Occipital lobe (tissue), 2 donors: Measurements from ENCODE around the gene SRD5A1. TPM values are rescaled to one million over a fixed set of nuclear protein-coding genes. Genes with fewer than 3 reads are reported as not detected.

Source experiments
- DNase-seq: peaks from one replicate; lab custom pipeline; 2025; lab: John Stamatoyannopoulos, UW
- total RNA-seq: library from RNA; depleted of rRNA; stranded (reverse); fragments of >200 nt; gene quantifications from one replicate; pipeline ENCODE4 v1.2.3, GENCODE V29; 2014

The SRD5A1 gene
- total RNA-seq, 1 donor from 2014 or later: 51.8 TPM

GRCh38 chr5:6683241-6683640 lies 50.0 kb downstream of the SRD5A1 start:
- no peak for DNase-seq

- DNase-seq: no peak
Observed at GRCh38 chr5:6684075-6684474, 50.8 kb downstream of the SRD5A1 start.

- DNase-seq: no peak
Observed at GRCh38 chr5:6686501-6686900, 53.3 kb downstream of the SRD5A1 start.

DNA sequence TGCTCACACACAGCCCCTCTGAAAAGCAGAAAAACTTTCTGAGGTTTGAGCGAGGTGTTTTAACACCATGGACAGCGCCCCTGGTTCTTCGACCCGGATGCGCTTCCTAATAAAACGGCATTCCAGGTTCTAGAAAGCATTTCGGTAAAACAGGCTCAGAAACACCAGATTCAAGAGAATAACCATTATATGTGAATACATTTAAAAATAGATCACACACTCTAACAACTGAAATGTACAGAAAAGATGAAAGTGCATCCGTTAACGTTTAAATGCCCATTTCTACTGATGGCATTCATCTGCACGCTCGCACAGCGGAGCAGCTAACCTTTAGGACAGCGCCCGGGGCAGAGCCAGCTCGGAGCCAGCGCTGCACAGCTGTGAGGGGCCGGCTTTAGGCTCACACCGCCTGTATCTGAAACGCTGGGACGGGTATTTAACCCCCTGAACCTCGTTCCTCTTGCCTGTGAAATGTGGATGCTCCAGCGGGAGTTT lies 53.7 kb downstream of the SRD5A1 start:
- DNase-seq: no peak

DNA sequence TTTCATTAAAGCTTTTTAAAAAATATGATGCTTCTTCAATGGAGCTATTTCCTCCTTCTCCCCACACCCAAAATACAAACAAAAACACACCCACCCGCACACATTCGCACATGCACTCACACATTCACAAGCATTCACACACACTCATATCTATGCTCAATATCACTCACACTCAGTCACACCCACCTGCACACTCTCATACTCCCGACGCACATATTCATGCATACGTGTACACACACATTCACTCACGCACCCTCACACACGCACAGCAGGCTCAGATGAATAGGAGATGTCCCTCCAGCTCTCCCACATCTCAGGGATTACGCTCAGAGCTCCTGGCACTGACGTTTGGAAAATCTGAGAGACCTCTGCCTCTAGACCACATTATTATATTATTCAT lies 54.3 kb downstream of the SRD5A1 start:
- DNase-seq: no peak

DNA sequence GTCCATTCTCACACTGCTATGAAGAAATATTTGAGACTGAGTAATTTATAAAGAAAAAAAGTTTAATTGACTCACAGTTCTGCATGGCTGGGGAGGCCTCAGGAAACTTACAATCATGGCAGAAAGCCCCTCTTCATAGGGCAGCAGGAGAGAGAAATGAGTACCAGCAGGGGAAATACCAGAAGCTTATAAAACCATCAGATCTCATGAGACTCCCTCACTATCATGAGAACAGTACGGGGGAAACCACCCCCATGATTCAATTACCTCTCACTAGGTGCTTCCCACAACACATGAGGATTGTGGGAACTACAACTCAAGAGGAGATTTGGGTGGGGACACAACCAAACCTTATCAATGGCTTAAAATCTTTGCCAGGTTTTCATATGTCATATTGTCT lies 59.7 kb downstream of the SRD5A1 start:
- no peak for DNase-seq

- no peak for DNase-seq
Observed at GRCh38 chr5:6698696-6699095, 65.5 kb downstream of the SRD5A1 start.

GRCh38 chr5:6699357-6699756 lies 66.1 kb downstream of the SRD5A1 start:
- DNase-seq: no peak

- DNase-seq: no peak
Observed at GRCh38 chr5:6700074-6700684, 66.9 kb downstream of the SRD5A1 start.

- no peak for DNase-seq
Observed at GRCh38 chr5:6700685-6701355, 67.6 kb downstream of the SRD5A1 start.

- DNase-seq: no peak
Observed at GRCh38 chr5:6701491-6701890, 68.3 kb downstream of the SRD5A1 start.

GRCh38 chr5:6702633-6703032 lies 69.4 kb downstream of the SRD5A1 start:
- no peak for DNase-seq

GRCh38 chr5:6703806-6704205 lies 70.6 kb downstream of the SRD5A1 start:
- DNase-seq: no peak

GRCh38 chr5:6704361-6704851 lies 71.2 kb downstream of the SRD5A1 start:
- no peak for DNase-seq

DNA sequence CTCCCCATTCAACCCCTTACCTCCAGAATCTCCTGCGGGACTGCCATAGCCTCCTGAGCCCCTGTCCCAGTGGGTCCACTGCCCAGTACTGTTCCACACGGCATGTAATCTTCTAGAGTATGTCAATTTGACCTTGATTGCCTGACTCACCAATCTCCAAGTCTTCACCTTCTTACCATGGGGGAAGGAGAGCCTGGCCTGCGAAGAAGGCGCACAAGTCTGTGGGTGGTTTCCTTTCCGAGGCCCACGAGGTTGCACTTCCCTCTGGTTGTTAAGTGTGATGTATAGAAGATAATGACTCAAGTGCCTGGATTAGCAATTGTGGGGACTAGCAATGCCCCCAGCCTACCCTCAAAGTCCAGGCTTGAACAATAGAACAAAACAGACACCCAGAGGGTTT lies 71.8 kb downstream of the SRD5A1 start:
- no peak for DNase-seq

- no peak for DNase-seq
Observed at GRCh38 chr5:6705959-6706358, 72.7 kb downstream of the SRD5A1 start.

GRCh38 chr5:6707852-6708251 lies 74.6 kb downstream of the SRD5A1 start:
- DNase-seq: no peak

DNA sequence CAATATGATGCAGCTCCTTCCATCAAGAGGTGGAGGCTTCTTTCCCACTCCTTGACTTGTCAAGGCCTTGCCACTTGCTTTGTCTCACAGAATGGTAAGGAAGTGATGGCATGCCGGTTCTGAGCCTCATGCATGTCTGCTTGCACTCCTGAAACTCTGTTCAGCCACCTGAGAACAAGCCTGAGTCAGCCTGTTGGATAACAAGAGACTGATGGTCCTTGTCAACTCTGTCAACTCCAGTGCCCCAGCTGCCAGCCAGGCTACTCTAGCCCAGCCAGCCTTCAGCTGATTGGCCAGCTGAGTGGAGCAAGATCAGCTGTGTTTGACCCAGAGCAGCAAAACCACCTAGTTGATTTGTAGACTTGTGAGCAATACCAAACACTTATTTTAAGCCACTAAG lies 75.6 kb downstream of the SRD5A1 start:
- no peak for DNase-seq

- DNase-seq: no peak
Observed at GRCh38 chr5:6710070-6710469, 76.8 kb downstream of the SRD5A1 start.

DNA sequence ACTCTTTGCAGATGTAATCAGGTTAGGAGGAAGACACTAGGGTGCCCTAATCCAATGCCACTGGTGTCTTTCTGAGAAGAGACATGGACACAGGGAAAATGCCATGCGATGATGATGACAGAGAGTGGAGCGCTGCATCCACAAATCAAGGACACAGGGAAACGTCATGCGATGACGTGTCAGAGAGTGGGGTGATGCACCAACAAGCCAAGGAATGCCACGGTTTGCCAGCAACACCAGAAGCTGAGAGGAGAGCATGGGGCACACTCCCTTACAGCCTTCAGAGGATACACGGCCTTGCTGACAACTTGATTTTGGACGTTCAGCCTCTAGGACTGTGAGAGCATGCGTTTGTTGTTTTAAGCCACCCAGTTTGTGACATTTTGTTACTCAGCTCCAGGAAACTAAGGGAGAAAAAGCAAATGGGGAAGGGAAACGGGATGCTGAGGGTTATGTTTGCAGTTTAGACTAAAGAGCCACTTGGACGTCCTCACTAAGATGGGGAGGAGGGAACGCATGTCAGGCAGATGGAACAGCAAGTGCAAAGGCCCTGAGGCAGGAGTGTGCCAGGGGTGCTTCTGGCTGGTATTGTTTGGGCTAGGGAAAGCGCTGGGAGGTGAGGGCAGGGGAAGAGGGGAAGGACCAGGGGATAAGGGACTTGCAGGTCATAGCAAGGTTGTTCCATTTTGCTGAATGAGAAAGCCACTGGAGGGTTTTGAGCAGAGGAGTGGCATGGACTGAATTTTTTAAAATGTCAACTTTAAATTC lies 77.5 kb downstream of the SRD5A1 start:
- DNase-seq: no peak

DNA sequence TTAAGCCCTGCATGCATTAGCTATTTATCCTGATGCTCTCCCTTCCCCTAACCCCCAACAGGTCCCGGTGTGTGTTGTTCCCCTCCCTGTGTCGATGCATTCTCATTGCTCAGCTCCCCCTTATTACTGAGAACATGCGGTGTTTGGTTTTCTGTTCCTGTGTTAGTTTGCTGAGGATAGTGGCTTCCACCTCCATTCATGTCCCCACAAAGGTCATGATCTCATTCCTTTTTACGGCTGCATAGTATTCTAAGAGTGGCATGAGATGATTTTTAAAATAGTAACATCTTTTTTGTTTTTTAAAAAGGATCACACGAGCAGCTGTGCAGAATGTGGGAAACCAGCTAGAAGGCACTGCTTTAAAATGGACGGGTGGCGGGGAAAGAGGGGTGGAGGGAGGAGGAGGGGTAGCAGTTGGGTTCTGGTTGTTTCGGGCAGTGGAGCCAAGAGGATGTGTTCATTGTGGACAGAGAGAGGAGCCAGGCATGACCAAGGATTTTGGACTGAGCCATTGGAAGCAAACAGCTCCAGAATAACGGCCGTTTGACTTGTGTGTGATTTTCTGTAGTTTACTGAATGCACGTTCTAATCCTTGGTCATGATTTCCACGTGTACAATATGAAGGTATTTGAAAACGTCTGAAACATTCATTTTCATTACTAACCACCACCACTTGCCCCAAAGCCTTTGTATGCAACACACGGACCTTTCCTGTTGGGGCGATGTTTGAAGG lies 78.3 kb downstream of the SRD5A1 start:
- DNase-seq: no peak

- DNase-seq: no peak
Observed at GRCh38 chr5:6712142-6712576, 78.9 kb downstream of the SRD5A1 start.
